A549 (cell line): ENCODE data around the gene OTOS.

Experiments used
- BHLHE40 ChIP-seq: IDR thresholded peaks from 2 replicates; pipeline ENCODE4 v1.6.1; 2012; ENCODE audit warnings: low read depth, low read length, inconsistent platforms
- HOXB13 ChIP-seq: fragments of 250-450 bp; sonication (Bioruptor Pico); IDR thresholded peaks from 2 replicates; pipeline ENCODE4 v1.5.0; 2020; ENCODE audit warnings: low read depth, mild to moderate bottlenecking, moderate library complexity
- MYC ChIP-seq: IDR thresholded peaks from 2 replicates; pipeline ENCODE4 v1.6.1; 2012; ENCODE audit warnings: mild to moderate bottlenecking, inconsistent platforms, low read length, improper control_type of control experiment, borderline replicate concordance
- POLR2A ChIP-seq: IDR thresholded peaks from 2 replicates; pipeline ENCODE4 v1.6.1; 2012; ENCODE audit warnings: mild to moderate bottlenecking, low read length
- RAD21 ChIP-seq, 2 experiments: fragments of >200 bp in 1 of 2; sonication (Bioruptor Twin) in 1 of 2; formaldehyde crosslinking in 1 of 2; IDR thresholded peaks in 1 of 2; conservative IDR thresholded peaks in 1 of 2; 2 replicates in 1 of 2; 3 replicates in 1 of 2; pipeline ENCODE4 v1.6.1; 2012 to 2018; ENCODE audit warnings: inconsistent platforms in 1 of 2
- TFCP2L1 ChIP-seq: fragments of 250-450 bp; sonication (Bioruptor Pico); IDR thresholded peaks from 2 replicates; pipeline ENCODE4 v1.5.0; 2021; ENCODE audit warnings: mild to moderate bottlenecking
- TF ChIP-seq, protein P1 (sequence below): fragments of >200 bp; sonication (Bioruptor Twin); formaldehyde crosslinking; IDR thresholded peaks from 3 replicates; pipeline ENCODE4 v1.5.1; 2016

DNA sequence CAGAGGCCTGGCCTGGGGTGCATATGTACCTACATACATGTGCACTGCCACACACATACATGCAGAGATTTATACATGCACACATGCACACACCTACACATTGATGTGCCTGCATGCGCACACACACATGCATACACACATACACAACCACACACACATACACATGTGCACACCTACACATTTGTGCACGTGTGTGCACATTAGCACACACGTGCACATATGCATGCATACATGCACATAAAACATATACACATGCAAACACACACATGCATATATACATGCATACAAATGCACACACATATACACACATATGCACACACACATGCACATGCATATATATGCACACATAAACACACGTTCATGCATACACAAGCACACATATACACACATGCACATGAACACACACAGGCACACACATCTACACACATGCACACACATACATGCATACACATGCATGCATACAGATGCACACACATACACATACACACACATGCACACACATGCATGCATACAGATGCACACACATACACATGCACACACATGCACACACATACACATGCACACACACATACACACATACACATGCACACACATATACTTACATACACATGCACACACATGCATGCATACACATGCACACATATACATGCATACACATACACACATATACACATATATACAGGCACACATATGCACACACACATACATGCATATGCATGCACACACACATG lies 23.6 kb upstream of the OTOS start:
- TF ChIP-seq POLR2A (no peak), MYC (no peak), BHLHE40 (no peak), HOXB13 (no peak), TFCP2L1 (CRISPR knock-in tag) (no peak), RAD21 (conservative IDR thresholded peaks at IDR 0.05 in 1 of 2, IDR thresholded peaks at IDR 0.05 in 1 of 2) (no peak)
- TF ChIP-seq, protein P1, sequence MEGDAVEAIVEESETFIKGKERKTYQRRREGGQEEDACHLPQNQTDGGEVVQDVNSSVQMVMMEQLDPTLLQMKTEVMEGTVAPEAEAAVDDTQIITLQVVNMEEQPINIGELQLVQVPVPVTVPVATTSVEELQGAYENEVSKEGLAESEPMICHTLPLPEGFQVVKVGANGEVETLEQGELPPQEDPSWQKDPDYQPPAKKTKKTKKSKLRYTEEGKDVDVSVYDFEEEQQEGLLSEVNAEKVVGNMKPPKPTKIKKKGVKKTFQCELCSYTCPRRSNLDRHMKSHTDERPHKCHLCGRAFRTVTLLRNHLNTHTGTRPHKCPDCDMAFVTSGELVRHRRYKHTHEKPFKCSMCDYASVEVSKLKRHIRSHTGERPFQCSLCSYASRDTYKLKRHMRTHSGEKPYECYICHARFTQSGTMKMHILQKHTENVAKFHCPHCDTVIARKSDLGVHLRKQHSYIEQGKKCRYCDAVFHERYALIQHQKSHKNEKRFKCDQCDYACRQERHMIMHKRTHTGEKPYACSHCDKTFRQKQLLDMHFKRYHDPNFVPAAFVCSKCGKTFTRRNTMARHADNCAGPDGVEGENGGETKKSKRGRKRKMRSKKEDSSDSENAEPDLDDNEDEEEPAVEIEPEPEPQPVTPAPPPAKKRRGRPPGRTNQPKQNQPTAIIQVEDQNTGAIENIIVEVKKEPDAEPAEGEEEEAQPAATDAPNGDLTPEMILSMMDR: no peak
